ENCODE data around the gene ERCC3. TPM values are rescaled to one million over a fixed set of nuclear protein-coding genes. Genes with fewer than 3 reads are reported as not detected.
"Not testable (repeated sequence)": the region's sequence is repeated elsewhere in the genome, so short reads cannot be mapped to it uniquely, and the experiment has no call there.

Gene ERCC3
- total RNA-seq, 1 experiment from 2014 or later, result 42.1 TPM

- H3K36me3 Mint-ChIP-seq (ENCODE audit: insufficient read depth, unreplicated experiment), result no peaks in the 10 kb centered on the region
These were observed 65.8 kb downstream of the ERCC3 start for GRCh38 chr2:127228102-127228501.

GRCh38 chr2:127227264-127227660 is 66.7 kb downstream of the ERCC3 start:
- H3K36me3 Mint-ChIP-seq (ENCODE audit: insufficient read depth, unreplicated experiment); DNase-seq; BruUV-seq (replicated peaks); intact Hi-C loops (cut with micrococcal nuclease; ENCODE audit: unreplicated experiment); H3K27ac Mint-ChIP-seq (ENCODE audit: unreplicated experiment); H3K4me3 Mint-ChIP-seq (ENCODE audit: low read depth, unreplicated experiment); CTCF ChIA-PET; H3K9me3 Mint-ChIP-seq (ENCODE audit: low read depth, unreplicated experiment): not testable (repeated sequence)
- Mint-ChIP-seq H3K4me1 (ENCODE audit: low read depth, unreplicated experiment) (peaks cover 40% of the 10 kb centered on the region), H3K27me3 (ENCODE audit: unreplicated experiment) (peaks cover 32% of the 10 kb centered on the region)

More at GRCh38 chr2:127228102-127228501, 65.8 kb downstream of the ERCC3 start:
- Mint-ChIP-seq H3K4me1 (ENCODE audit: low read depth, unreplicated experiment) (peaks cover 36% of the 10 kb centered on the region), H3K27ac (ENCODE audit: unreplicated experiment) (no peak overlapping the region), H3K4me3 (ENCODE audit: low read depth, unreplicated experiment) (no peak overlapping the region), H3K9me3 (ENCODE audit: low read depth, unreplicated experiment) (peaks cover 3% of the 10 kb centered on the region), H3K27me3 (ENCODE audit: unreplicated experiment) (peaks cover 32% of the 10 kb centered on the region)
- DNase-seq, result no peak
- intact Hi-C loops (cut with micrococcal nuclease; ENCODE audit: unreplicated experiment), result no loop called here
- BruUV-seq (replicated peaks), result no TSS peak
- TF ChIP-seq CTCF (IDR thresholded peaks at IDR 0.05; ENCODE audit: unreplicated experiment), result no peak
- CTCF ChIA-PET, result no interaction called here

- Mint-ChIP-seq H3K9me3 (ENCODE audit: low read depth, unreplicated experiment) (peaks cover 3% of the 10 kb centered on the region), H3K27me3 (ENCODE audit: unreplicated experiment) (peaks cover 32% of the 10 kb centered on the region), H3K36me3 (ENCODE audit: insufficient read depth, unreplicated experiment) (no peaks in the 10 kb centered on the region), H3K4me3 (ENCODE audit: low read depth, unreplicated experiment) (peak overlapping the region; percentile 44), H3K4me1 (ENCODE audit: low read depth, unreplicated experiment) (peaks cover 40% of the 10 kb centered on the region), H3K27ac (ENCODE audit: unreplicated experiment) (peak overlapping the region; percentile 21)
- CTCF ChIA-PET, result no interaction called here
- intact Hi-C loops (cut with micrococcal nuclease; ENCODE audit: unreplicated experiment), result no loop called here
- TF ChIP-seq CTCF (IDR thresholded peaks at IDR 0.05; ENCODE audit: unreplicated experiment), result no peak
- BruUV-seq (replicated peaks), result no TSS peak
- peak; percentile 85 for DNase-seq
These were observed 67.3 kb downstream of the ERCC3 start for GRCh38 chr2:127226520-127227263.

- no peak for DNase-seq
- Mint-ChIP-seq H3K36me3 (ENCODE audit: insufficient read depth, unreplicated experiment) (no peaks in the 10 kb centered on the region), H3K4me1 (ENCODE audit: low read depth, unreplicated experiment) (peaks cover 40% of the 10 kb centered on the region), H3K4me3 (ENCODE audit: low read depth, unreplicated experiment) (peak overlapping the region; percentile 44), H3K27ac (ENCODE audit: unreplicated experiment) (peak overlapping the region; percentile 21), H3K27me3 (ENCODE audit: unreplicated experiment) (peaks cover 32% of the 10 kb centered on the region), H3K9me3 (ENCODE audit: low read depth, unreplicated experiment) (peaks cover 3% of the 10 kb centered on the region)
- TF ChIP-seq CTCF (IDR thresholded peaks at IDR 0.05; ENCODE audit: unreplicated experiment), result no peak
- intact Hi-C loops (cut with micrococcal nuclease; ENCODE audit: unreplicated experiment), result no loop called here
- no TSS peak for BruUV-seq (replicated peaks)
- CTCF ChIA-PET, result no interaction called here
These were observed 67.8 kb downstream of the ERCC3 start for GRCh38 chr2:127226132-127226519.

Measured in Calu3 (cell line).